MM.1S (cell line): ENCODE results near the gene MAP3K4.

Experiments
- DNase-seq: peaks from one replicate; pipeline ENCODE4 v3.0.0-alpha.2; 2015
- H2AFZ ChIP-seq: fragments of 300-600 bp; sonication (generic); 2 replicates; pipeline ENCODE4 v1.6.0; 2016; ENCODE audit warnings: antibody characterized with exemption, low read length
- H3F3A ChIP-seq: fragments of 300-600 bp; sonication (generic); 2 replicates; pipeline ENCODE4 v1.6.1; 2016; ENCODE audit warnings: mild to moderate bottlenecking, antibody characterized with exemption, low read length, moderate library complexity, mixed read lengths; ENCODE audit not compliant: insufficient read depth
- H3K27ac ChIP-seq: fragments of 300-600 bp; sonication (generic); 2 replicates; pipeline ENCODE4 v1.5.1; 2016; ENCODE audit warnings: mild to moderate bottlenecking, low read length
- H3K27me3 ChIP-seq: fragments of 300-600 bp; sonication (generic); replicated peaks from 2 replicates; pipeline ENCODE4 v1.6.0; 2016; ENCODE audit warnings: low read length; ENCODE audit not compliant: insufficient read depth
- H3K36me3 ChIP-seq: fragments of 300-600 bp; sonication (generic); replicated peaks from 2 replicates; pipeline ENCODE4 v1.6.1; 2016; ENCODE audit warnings: mild to moderate bottlenecking, low read length, mixed read lengths; ENCODE audit not compliant: insufficient read depth
- H3K4me1 ChIP-seq: fragments of 300-600 bp; sonication (generic); 2 replicates; pipeline ENCODE4 v1.6.1; 2016; ENCODE audit warnings: low read length, mixed read lengths
- H3K4me2 ChIP-seq: fragments of 300-600 bp; sonication (generic); 2 replicates; pipeline ENCODE4 v1.6.0; 2016; ENCODE audit warnings: low read depth, low read length
- H3K4me3 ChIP-seq: fragments of 300-600 bp; sonication (generic); 2 replicates; pipeline ENCODE4 v1.5.1; 2016; ENCODE audit warnings: low read length, mixed read lengths
- H3K79me2 ChIP-seq: fragments of 300-600 bp; sonication (generic); 2 replicates; pipeline ENCODE4 v1.6.1; 2016; ENCODE audit warnings: mixed run types, low read length, mixed read lengths
- H3K9ac ChIP-seq: fragments of 300-600 bp; sonication (generic); 2 replicates; pipeline ENCODE4 v1.6.1; 2016; ENCODE audit warnings: low read length, mixed read lengths
- H3K9me2 ChIP-seq: fragments of 300-600 bp; sonication (generic); replicated peaks from 2 replicates; pipeline ENCODE4 v1.6.1; 2016; ENCODE audit warnings: mild to moderate bottlenecking, low read length, mixed read lengths; ENCODE audit not compliant: insufficient read depth
- H3K9me3 ChIP-seq: fragments of 300-600 bp; sonication (generic); replicated peaks from 2 replicates; pipeline ENCODE4 v1.6.1; 2016; ENCODE audit warnings: mild to moderate bottlenecking, low read length, mixed read lengths; ENCODE audit not compliant: insufficient read depth
- H4K20me1 ChIP-seq: fragments of 300-600 bp; sonication (generic); 2 replicates; pipeline ENCODE4 v1.6.1; 2016; ENCODE audit warnings: mild to moderate bottlenecking, low read length, moderate library complexity, mixed read lengths; ENCODE audit not compliant: insufficient read depth
- EZH2 ChIP-seq: fragments of 300-600 bp; sonication (generic); optimal IDR thresholded peaks from 2 replicates; pipeline ENCODE3; 2017; ENCODE audit warnings: low read depth, mild to moderate bottlenecking, antibody characterized with exemption, low read length, mixed read lengths
- EZH2phosphoT487 ChIP-seq: fragments of 300-600 bp; sonication (generic); IDR thresholded peaks from 2 replicates; pipeline ENCODE4 v1.6.1; 2018; ENCODE audit warnings: antibody characterized with exemption, low read length
- TF ChIP-seq, protein P1 (sequence below): fragments of 300-600 bp; sonication (generic); IDR thresholded peaks from 2 replicates; pipeline ENCODE4 v1.5.1; 2016; ENCODE audit warnings: antibody characterized with exemption, low read length, mixed read lengths

The MAP3K4 gene

DNA sequence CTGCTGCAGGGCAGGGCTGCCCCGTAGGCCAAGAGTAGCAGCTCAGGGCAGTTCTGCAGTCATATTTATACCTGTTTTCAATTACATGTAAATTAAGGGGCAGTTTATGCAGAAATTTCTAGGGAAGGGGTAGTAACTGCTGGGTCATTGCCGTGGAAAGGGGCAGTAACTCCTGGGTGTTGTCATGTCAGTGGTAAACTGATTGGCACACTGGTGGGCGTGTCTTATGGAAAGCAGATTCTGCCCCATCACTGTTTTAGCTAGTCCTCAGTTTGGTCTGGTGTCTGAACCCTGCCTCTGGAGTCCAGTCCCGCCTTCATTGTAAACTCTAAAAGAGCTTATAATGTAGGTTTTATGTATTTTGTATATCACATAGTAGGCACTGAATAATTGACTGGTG lies 22.1 kb downstream of the MAP3K4 start:
- Histone ChIP-seq H3K9me3 (no peaks in the 10 kb centered on the region), H4K20me1 (no peaks in the 10 kb centered on the region), H3K4me1 (no peaks in the 10 kb centered on the region), H3K4me3 (no peak overlapping the region), H3K79me2 (peaks cover 95% of the 10 kb centered on the region), H3K36me3 (no peaks in the 10 kb centered on the region), H3K27me3 (no peaks in the 10 kb centered on the region), H2AFZ (no peak overlapping the region), H3K27ac (no peak overlapping the region), H3K9me2 (no peaks in the 10 kb centered on the region), H3F3A (no peaks in the 10 kb centered on the region), H3K9ac (no peak overlapping the region), H3K4me2 (no peak overlapping the region)
- DNase-seq, result no peak
- TF ChIP-seq, protein P1, sequence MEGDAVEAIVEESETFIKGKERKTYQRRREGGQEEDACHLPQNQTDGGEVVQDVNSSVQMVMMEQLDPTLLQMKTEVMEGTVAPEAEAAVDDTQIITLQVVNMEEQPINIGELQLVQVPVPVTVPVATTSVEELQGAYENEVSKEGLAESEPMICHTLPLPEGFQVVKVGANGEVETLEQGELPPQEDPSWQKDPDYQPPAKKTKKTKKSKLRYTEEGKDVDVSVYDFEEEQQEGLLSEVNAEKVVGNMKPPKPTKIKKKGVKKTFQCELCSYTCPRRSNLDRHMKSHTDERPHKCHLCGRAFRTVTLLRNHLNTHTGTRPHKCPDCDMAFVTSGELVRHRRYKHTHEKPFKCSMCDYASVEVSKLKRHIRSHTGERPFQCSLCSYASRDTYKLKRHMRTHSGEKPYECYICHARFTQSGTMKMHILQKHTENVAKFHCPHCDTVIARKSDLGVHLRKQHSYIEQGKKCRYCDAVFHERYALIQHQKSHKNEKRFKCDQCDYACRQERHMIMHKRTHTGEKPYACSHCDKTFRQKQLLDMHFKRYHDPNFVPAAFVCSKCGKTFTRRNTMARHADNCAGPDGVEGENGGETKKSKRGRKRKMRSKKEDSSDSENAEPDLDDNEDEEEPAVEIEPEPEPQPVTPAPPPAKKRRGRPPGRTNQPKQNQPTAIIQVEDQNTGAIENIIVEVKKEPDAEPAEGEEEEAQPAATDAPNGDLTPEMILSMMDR, result no peak
- TF ChIP-seq EZH2, result no peak

DNA sequence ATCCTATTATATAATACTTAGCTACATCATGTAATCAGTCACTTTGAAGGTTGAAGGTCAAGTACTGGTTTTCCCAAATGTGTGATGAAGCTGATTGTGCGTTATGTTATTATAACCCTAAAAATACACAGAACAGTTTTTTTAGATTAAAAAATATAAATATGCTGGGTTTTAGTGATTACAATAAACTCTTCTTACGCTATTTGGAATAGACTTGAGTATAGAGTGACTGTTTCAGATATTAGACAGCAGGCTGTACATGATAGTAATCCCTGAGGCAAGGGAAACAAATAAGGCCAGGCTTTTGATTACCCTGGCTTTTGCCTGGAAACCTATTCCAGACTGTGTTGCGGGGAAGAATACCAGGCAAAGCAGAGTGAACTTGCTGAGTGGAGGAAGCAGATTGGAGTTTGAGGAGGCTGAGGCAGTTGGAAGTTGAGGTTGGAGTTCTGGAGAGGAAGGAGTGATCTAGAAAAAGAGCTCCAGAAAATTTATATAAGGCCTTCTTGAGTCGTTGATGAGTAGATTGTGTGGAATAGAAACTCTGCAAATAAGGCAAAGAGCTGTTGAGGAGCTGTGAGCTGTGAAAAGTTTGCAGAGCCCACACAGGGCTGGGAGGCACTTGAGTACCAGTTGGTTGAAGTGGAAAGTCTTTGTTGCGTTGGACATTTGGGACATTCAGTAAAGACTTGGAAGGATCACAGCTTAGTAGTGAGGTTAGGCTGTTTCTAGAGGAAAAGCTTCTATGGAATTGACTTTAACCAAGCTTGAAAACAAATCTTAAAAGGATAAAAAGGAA lies 26.4 kb downstream of the MAP3K4 start:
- no peak for DNase-seq
- H3K4me1 ChIP-seq, result no peaks in the 10 kb centered on the region
- H3K4me2 ChIP-seq, result no peak overlapping the region
- no peak overlapping the region for H3K9ac ChIP-seq
- no peaks in the 10 kb centered on the region for H3K9me2 ChIP-seq
- no peaks in the 10 kb centered on the region for H3K36me3 ChIP-seq
- no peak overlapping the region for H3K27ac ChIP-seq
- H2AFZ ChIP-seq, result no peak overlapping the region
- H4K20me1 ChIP-seq, result no peaks in the 10 kb centered on the region
- no peaks in the 10 kb centered on the region for H3K9me3 ChIP-seq
- H3F3A ChIP-seq, result no peaks in the 10 kb centered on the region
- no peak overlapping the region for H3K4me3 ChIP-seq
- TF ChIP-seq EZH2phosphoT487 (no peak), EZH2 (no peak)
- TF ChIP-seq, protein P1, result no peak
- peaks cover 88% of the 10 kb centered on the region for H3K79me2 ChIP-seq
- no peaks in the 10 kb centered on the region for H3K27me3 ChIP-seq

DNA sequence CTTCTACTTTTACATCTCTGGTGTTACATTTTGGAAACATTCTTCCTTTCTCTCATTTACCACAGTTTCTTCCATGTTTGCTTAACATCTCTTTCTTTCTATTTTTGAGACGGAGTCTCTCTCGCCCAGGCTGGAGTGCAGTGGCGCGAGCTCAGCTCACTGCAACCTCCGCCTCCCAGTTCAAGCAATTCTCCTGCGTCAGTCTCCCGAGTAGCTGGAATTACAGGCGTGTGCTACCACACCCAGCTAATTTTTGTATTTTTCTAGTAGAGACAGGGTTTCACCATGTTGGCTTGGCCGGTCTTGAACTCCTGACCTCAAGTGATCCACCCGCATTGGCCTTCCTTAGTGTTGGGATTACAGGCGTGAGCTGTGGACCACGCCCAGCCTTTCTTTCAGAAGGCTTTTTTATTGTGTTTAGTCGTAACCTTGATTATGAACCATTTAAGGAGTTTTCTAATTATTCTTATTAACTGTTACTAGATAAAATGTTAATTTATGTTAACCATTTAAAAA lies 27.8 kb downstream of the MAP3K4 start:
- Histone ChIP-seq H3K27ac (no peak overlapping the region), H3K36me3 (no peaks in the 10 kb centered on the region), H3K79me2 (peaks cover 78% of the 10 kb centered on the region), H3K27me3 (no peaks in the 10 kb centered on the region), H3K9ac (no peak overlapping the region), H2AFZ (no peak overlapping the region), H3K4me3 (no peak overlapping the region), H3K9me2 (no peaks in the 10 kb centered on the region), H3K9me3 (no peaks in the 10 kb centered on the region), H3K4me1 (no peaks in the 10 kb centered on the region), H3F3A (no peaks in the 10 kb centered on the region), H3K4me2 (no peak overlapping the region), H4K20me1 (no peaks in the 10 kb centered on the region)
- TF ChIP-seq, protein P1, result no peak
- no peak for DNase-seq
